ENCODE measurements around the gene SYT2.

Gene SYT2

DNA sequence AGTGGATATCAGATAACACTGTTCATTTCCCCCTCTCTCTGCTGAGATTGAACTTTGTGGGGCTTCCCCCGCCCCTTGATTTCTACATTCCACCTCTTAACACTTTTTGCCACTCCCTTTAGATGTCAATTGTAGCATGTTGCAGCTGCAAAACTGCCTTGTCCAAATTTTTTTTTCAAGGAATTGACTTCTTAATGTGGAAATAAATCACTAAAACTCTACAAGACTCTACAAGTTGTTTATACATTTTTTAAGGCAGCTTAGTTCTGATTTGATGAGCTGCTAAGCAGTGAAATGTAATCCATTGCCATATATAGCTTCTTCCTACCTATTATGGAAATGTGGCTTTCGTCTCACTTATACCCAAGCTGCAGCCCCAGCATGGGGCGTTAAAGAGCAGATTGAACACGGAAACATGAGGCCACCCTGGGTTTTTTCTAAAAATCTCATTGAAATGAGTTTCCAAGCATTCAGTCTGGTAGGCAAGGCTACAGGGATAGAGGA lies 132.2 kb downstream of the SYT2 start:
- no peaks in the 10 kb centered on the region for H3K27me3 ChIP-seq (ENCODE audit: control insufficient read depth in 1 of 2, insufficient read depth in 2 of 2, low read length in 2 of 2)
- H3K4me1 ChIP-seq (ENCODE audit: control insufficient read depth in 1 of 2, insufficient read depth in 2 of 2, low read length in 2 of 2): peaks cover 0 to 10% of the 10 kb centered on the region in 2 donors
- peaks cover 27 to 38% of the 10 kb centered on the region in 2 donors for H3K36me3 ChIP-seq (ENCODE audit: control insufficient read depth in 1 of 2, insufficient read depth in 2 of 2, low read length in 2 of 2)
- H3K27ac ChIP-seq (ENCODE audit: low read depth, low read length): no peak overlapping the region
- H3K4me3 ChIP-seq (ENCODE audit: low read depth in 1 of 2, low read length in 2 of 2): no peak overlapping the region
- no peaks in the 10 kb centered on the region for H3K9me3 ChIP-seq (ENCODE audit: control insufficient read depth in 1 of 2, low read length in 2 of 2)
- no peak overlapping the region for H3K9ac ChIP-seq (ENCODE audit: low read depth in 1 of 2, low read length in 2 of 2)

DNA sequence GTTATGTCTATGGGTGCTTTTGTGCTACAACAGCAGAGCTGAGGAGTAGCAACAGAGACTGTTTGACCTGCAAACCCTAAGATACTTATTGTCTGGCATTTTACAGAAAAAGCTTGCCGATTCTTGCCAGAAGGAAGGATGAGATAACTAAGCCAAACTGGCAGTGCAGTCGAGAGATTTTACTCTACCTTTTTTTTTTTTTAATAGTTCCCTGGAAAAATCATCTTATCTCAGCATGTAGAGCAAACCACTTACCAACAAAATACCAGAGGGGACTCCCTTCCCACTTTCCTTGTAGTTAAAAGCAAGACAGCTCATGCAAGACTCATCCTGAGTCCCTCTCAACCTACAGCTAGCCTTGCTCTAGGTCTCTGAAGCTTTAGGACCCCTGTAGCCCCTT lies 132.9 kb downstream of the SYT2 start:
- Histone ChIP-seq H3K4me1 (ENCODE audit: control insufficient read depth in 1 of 2, insufficient read depth in 2 of 2, low read length in 2 of 2) (peaks cover 0 to 10% of the 10 kb centered on the region in 2 donors), H3K4me3 (ENCODE audit: low read depth in 1 of 2, low read length in 2 of 2) (no peak overlapping the region), H3K9ac (ENCODE audit: low read depth in 1 of 2, low read length in 2 of 2) (no peak overlapping the region), H3K9me3 (ENCODE audit: control insufficient read depth in 1 of 2, low read length in 2 of 2) (no peaks in the 10 kb centered on the region), H3K36me3 (ENCODE audit: control insufficient read depth in 1 of 2, insufficient read depth in 2 of 2, low read length in 2 of 2) (peaks cover 28 to 43% of the 10 kb centered on the region in 2 donors), H3K27me3 (ENCODE audit: control insufficient read depth in 1 of 2, insufficient read depth in 2 of 2, low read length in 2 of 2) (no peaks in the 10 kb centered on the region), H3K27ac (ENCODE audit: low read depth, low read length) (no peak overlapping the region)

DNA sequence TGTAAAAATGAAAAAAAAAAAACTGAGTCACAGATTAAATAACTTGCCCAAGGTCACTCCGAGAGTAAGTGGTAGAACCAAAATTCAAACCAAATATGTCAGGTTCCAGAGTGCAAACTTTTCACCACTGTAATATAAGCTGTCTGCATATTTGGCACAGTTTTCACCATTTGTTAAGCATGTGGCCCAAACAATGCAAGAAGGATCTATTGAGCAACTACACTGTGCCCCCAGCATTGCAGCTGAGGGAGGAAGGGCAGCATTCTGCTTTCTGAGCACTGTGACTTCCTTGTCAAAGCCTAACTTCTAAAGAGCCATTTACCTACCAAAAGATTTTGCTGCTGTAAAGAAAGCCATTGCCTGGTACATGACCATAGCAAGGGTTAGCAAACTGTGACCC lies 133.4 kb downstream of the SYT2 start:
- Histone ChIP-seq H3K9ac (ENCODE audit: low read depth in 1 of 2, low read length in 2 of 2) (no peak overlapping the region), H3K9me3 (ENCODE audit: control insufficient read depth in 1 of 2, low read length in 2 of 2) (no peaks in the 10 kb centered on the region), H3K27ac (ENCODE audit: low read depth, low read length) (no peak overlapping the region), H3K4me3 (ENCODE audit: low read depth in 1 of 2, low read length in 2 of 2) (no peak overlapping the region), H3K4me1 (ENCODE audit: control insufficient read depth in 1 of 2, insufficient read depth in 2 of 2, low read length in 2 of 2) (peaks cover 0 to 10% of the 10 kb centered on the region in 2 donors), H3K27me3 (ENCODE audit: control insufficient read depth in 1 of 2, insufficient read depth in 2 of 2, low read length in 2 of 2) (no peaks in the 10 kb centered on the region), H3K36me3 (ENCODE audit: control insufficient read depth in 1 of 2, insufficient read depth in 2 of 2, low read length in 2 of 2) (peaks cover 28 to 42% of the 10 kb centered on the region in 2 donors)

DNA sequence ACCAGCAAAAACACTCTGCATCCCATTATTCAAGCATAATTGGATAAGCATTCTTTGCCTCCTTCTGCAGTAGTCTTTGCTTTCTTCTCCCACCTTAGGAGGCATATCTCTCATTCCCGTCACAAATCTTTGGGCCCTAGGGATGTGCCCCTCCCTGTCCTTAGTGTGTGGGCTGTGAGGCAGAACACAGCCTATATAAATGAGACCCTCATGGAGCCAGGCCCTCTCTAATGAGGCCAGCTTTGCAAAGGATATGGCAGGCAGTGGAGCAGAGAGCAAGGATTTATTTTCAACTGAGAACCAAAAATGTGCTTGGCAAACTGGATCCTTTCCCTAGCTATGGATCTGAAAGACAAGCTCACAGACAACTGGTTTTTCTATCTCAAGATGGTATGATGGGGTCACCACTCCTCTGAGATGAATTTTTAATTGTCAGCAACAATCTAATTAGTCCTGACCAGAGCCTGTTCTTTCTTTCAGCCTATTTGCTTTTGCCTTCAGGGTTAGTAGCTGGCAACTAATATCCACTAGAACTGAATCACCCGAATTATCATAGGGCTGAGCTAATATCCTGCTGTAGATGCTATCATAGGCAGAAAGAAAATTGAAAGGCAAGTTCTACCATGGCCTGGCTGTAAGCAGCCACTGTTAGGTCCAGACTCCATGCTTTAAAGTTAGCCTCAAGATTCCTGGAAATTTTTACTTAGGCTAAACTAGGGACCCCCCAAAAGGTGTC lies 134.2 kb downstream of the SYT2 start:
- no peak overlapping the region for H3K9ac ChIP-seq (ENCODE audit: low read depth in 1 of 2, low read length in 2 of 2)
- peaks cover 0 to 10% of the 10 kb centered on the region in 2 donors for H3K4me1 ChIP-seq (ENCODE audit: control insufficient read depth in 1 of 2, insufficient read depth in 2 of 2, low read length in 2 of 2)
- H3K36me3 ChIP-seq (ENCODE audit: control insufficient read depth in 1 of 2, insufficient read depth in 2 of 2, low read length in 2 of 2): peaks cover 22 to 34% of the 10 kb centered on the region in 2 donors
- H3K27ac ChIP-seq (ENCODE audit: low read depth, low read length): no peak overlapping the region
- H3K27me3 ChIP-seq (ENCODE audit: control insufficient read depth in 1 of 2, insufficient read depth in 2 of 2, low read length in 2 of 2): no peaks in the 10 kb centered on the region
- H3K9me3 ChIP-seq (ENCODE audit: control insufficient read depth in 1 of 2, low read length in 2 of 2): no peaks in the 10 kb centered on the region
- H3K4me3 ChIP-seq (ENCODE audit: low read depth in 1 of 2, low read length in 2 of 2): no peak overlapping the region

DNA sequence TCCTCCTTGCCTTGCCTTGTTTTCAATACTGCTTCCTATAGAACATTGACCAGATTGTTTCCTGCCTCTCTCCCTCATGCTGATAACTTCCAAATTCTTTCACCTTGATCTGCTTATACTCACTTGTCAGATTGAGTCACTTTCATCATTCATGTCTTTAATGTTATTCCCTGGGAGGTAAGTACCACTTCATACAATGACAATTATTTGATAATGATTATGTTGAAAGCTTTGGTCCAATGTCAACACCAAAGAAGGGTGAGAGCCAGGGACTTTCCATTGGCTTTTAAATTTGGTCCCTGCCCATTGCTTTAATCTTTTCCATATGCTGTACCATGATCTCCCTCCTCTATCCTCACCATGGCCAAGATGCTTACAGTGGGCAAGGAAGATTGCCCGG lies 137.4 kb downstream of the SYT2 start:
- Histone ChIP-seq H3K4me1 (ENCODE audit: control insufficient read depth in 1 of 2, insufficient read depth in 2 of 2, low read length in 2 of 2) (peaks cover 0 to 6% of the 10 kb centered on the region in 2 donors), H3K27me3 (ENCODE audit: control insufficient read depth in 1 of 2, insufficient read depth in 2 of 2, low read length in 2 of 2) (no peaks in the 10 kb centered on the region), H3K27ac (ENCODE audit: low read depth, low read length) (no peak overlapping the region), H3K4me3 (ENCODE audit: low read depth in 1 of 2, low read length in 2 of 2) (no peak overlapping the region), H3K9ac (ENCODE audit: low read depth in 1 of 2, low read length in 2 of 2) (no peak overlapping the region), H3K9me3 (ENCODE audit: control insufficient read depth in 1 of 2, low read length in 2 of 2) (no peaks in the 10 kb centered on the region), H3K36me3 (ENCODE audit: control insufficient read depth in 1 of 2, insufficient read depth in 2 of 2, low read length in 2 of 2) (peaks cover 24 to 49% of the 10 kb centered on the region in 2 donors)

DNA sequence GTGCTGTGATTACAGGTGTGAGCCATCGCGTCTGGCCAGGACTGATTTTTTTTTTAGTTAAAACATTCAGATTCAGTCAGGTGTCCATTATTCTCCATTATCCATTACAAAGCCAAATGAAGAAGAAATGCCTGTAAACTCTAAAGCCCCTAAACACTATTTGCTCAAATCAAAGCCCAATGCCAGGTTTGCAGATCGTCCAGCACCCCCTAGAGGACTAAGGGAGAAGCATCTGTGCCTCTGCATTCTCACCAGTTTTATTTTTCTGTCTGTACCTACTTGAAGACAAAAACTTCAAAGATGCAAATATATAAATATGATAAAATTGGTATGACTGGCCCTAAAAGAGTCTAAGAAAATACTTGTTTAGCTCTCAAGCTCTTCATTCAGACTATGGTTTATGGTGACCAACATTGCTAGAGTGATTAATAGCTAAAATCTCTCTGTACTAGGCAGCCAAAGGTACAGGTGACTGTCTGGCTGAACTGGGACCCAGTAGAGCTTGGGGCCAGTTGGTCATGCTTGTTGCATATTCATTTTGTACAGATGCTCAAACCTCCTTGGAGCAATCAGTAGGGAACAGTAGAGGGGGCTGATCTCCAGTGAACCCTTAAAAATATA lies 138.4 kb downstream of the SYT2 start:
- Histone ChIP-seq H3K27me3 (ENCODE audit: control insufficient read depth in 1 of 2, insufficient read depth in 2 of 2, low read length in 2 of 2) (no peaks in the 10 kb centered on the region), H3K4me3 (ENCODE audit: low read depth in 1 of 2, low read length in 2 of 2) (no peak overlapping the region), H3K4me1 (ENCODE audit: control insufficient read depth in 1 of 2, insufficient read depth in 2 of 2, low read length in 2 of 2) (peaks cover 0 to 12% of the 10 kb centered on the region in 2 donors), H3K27ac (ENCODE audit: low read depth, low read length) (no peak overlapping the region), H3K9me3 (ENCODE audit: control insufficient read depth in 1 of 2, low read length in 2 of 2) (no peaks in the 10 kb centered on the region), H3K9ac (ENCODE audit: low read depth in 1 of 2, low read length in 2 of 2) (no peak overlapping the region), H3K36me3 (ENCODE audit: control insufficient read depth in 1 of 2, insufficient read depth in 2 of 2, low read length in 2 of 2) (peaks cover 29 to 56% of the 10 kb centered on the region in 2 donors)

DNA sequence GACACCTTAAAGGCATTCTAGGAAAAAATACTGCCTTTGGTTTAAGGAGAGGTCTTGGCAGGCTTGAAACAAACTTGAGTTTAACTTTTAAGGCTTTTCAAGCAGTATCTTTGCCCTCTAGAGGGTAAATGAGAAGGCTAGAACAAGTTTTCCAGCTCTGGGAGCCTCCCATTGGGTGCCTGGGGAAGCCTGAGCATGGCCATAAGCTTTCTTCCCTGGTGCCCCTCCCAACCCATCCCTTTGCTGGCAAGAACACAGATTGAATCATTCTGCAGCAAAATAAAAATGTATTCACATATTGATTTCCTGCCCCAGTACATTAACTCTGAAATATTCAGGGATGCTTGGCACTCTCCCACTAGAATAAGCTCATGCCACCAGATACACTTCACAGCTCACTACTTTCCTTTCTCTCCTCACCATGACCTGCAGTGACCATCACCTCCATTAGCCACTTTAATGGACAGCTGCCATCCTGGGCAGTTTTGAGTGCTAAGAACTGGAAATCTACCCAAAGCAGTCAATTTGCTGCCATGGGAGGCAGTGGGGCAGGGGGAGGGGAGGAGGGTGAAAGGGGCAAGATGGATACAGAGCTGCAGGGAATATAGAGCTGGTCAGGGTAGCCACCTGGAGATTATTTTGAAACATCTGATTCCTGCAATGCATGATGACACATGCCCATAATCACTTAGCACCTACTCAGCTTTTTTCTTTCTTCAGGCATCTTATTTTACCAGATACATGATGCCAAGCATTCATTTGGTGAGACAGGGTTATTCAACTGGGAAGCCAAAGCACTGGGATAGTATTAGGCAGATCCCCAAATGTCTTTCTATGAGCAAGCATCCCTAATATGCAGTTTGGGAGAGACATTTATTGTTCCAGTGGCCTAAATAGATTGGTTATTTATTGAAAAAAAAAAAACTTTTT lies 140.6 kb downstream of the SYT2 start:
- Histone ChIP-seq H3K9me3 (ENCODE audit: control insufficient read depth in 1 of 2, low read length in 2 of 2) (no peaks in the 10 kb centered on the region), H3K4me3 (ENCODE audit: low read depth in 1 of 2, low read length in 2 of 2) (no peak overlapping the region), H3K27ac (ENCODE audit: low read depth, low read length) (no peak overlapping the region), H3K9ac (ENCODE audit: low read depth in 1 of 2, low read length in 2 of 2) (no peak overlapping the region), H3K36me3 (ENCODE audit: control insufficient read depth in 1 of 2, insufficient read depth in 2 of 2, low read length in 2 of 2) (peaks cover 31 to 56% of the 10 kb centered on the region in 2 donors), H3K4me1 (ENCODE audit: control insufficient read depth in 1 of 2, insufficient read depth in 2 of 2, low read length in 2 of 2) (peaks cover 3 to 6% of the 10 kb centered on the region in 2 donors), H3K27me3 (ENCODE audit: control insufficient read depth in 1 of 2, insufficient read depth in 2 of 2, low read length in 2 of 2) (no peaks in the 10 kb centered on the region)

DNA sequence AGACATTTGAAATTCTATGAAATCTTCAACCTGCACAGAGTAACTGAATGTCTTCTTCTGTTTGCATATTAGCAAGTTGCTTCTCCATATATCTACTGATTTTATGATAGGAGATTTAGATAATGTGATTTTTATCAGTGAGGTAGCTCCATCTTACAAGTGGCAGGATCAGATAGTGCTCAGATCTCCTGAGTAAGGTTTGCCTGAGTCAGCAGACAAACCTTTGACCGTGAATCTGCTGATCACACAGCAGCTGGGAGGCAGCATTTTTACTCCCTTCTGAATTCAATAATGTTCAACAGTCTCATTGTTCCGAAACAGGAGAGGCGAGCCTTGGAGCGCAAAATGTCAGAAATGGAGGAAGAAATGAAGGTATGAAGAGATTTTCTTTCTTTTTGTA lies 141.4 kb downstream of the SYT2 start:
- H3K9me3 ChIP-seq (ENCODE audit: control insufficient read depth in 1 of 2, low read length in 2 of 2): no peaks in the 10 kb centered on the region
- peaks cover 4 to 6% of the 10 kb centered on the region in 2 donors for H3K4me1 ChIP-seq (ENCODE audit: control insufficient read depth in 1 of 2, insufficient read depth in 2 of 2, low read length in 2 of 2)
- H3K27ac ChIP-seq (ENCODE audit: low read depth, low read length): no peak overlapping the region
- no peak overlapping the region for H3K4me3 ChIP-seq (ENCODE audit: low read depth in 1 of 2, low read length in 2 of 2)
- H3K27me3 ChIP-seq (ENCODE audit: control insufficient read depth in 1 of 2, insufficient read depth in 2 of 2, low read length in 2 of 2): no peaks in the 10 kb centered on the region
- H3K9ac ChIP-seq (ENCODE audit: low read depth in 1 of 2, low read length in 2 of 2): no peak overlapping the region
- H3K36me3 ChIP-seq (ENCODE audit: control insufficient read depth in 1 of 2, insufficient read depth in 2 of 2, low read length in 2 of 2): peaks cover 32 to 63% of the 10 kb centered on the region in 2 donors

DNA sequence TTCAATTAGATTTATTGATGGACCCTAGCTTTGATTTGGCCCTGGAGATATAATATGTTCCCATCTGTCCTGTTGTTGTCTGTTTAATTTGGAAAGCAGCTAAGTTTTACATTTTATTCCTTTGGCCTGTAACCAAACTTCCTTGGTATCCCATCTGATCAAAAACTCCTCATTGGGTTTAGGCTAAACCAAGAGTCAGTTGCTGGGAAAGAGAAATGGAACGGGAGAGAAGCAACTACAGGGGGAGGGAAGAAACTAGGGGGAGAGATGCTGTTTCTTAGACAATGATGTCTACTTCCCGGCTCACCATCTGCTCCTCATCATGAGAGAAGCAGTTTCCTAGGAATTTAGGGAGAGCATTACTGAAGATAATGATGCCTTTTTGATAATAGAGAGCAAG lies 141.8 kb downstream of the SYT2 start:
- Histone ChIP-seq H3K27me3 (ENCODE audit: control insufficient read depth in 1 of 2, insufficient read depth in 2 of 2, low read length in 2 of 2) (no peaks in the 10 kb centered on the region), H3K4me3 (ENCODE audit: low read depth in 1 of 2, low read length in 2 of 2) (no peak overlapping the region), H3K9ac (ENCODE audit: low read depth in 1 of 2, low read length in 2 of 2) (no peak overlapping the region), H3K36me3 (ENCODE audit: control insufficient read depth in 1 of 2, insufficient read depth in 2 of 2, low read length in 2 of 2) (peaks cover 32 to 66% of the 10 kb centered on the region in 2 donors), H3K9me3 (ENCODE audit: control insufficient read depth in 1 of 2, low read length in 2 of 2) (no peaks in the 10 kb centered on the region), H3K4me1 (ENCODE audit: control insufficient read depth in 1 of 2, insufficient read depth in 2 of 2, low read length in 2 of 2) (peaks cover 4 to 6% of the 10 kb centered on the region in 2 donors), H3K27ac (ENCODE audit: low read depth, low read length) (no peak overlapping the region)
